B cell (primary cell): Measurements from ENCODE around the gene AMOTL1. TPM values are rescaled to one million over a fixed set of nuclear protein-coding genes. Genes with fewer than 3 reads are reported as not detected.

ENCODE experiments used
- ATAC-seq: fragments of 200-7000 bp; cut with Tn5 transposase; one replicate; pipeline ENCODE4 v1.10.0; 2021; ENCODE audit warnings: low read depth, mild to moderate bottlenecking, moderate number of reproducible peaks, moderate library complexity
- CTCF ChIA-PET: fragments of 350-600 bp; sonication (Branson Sonifier 250); formaldehyde crosslinking; loops from one replicate; lab custom pipeline; 2021; ENCODE audit warnings: antibody characterized with exemption, inconsistent platforms; lab: Charles Lee
- POLR2A ChIA-PET: fragments of 350-600 bp; sonication (Branson Sonifier 250); formaldehyde crosslinking; loops from one replicate; lab custom pipeline; 2021; ENCODE audit warnings: antibody characterized with exemption; lab: Charles Lee
- DNase-seq: peaks from one replicate; pipeline ENCODE4 v3.0.0; 2013
- H2AFZ ChIP-seq: 2 replicates; pipeline ENCODE4 v1.6.1; 2012; ENCODE audit warnings: mild to moderate bottlenecking, low read depth, low read length; ENCODE audit not compliant: insufficient read depth, poor library complexity, severe bottlenecking
- H3K27ac ChIP-seq, 2 donors: 1 replicate in 1 of 2; 2 replicates in 1 of 2; pipeline ENCODE4 v1.5.1; 2012 to 2013; ENCODE audit warnings: low read length in 2 of 2, mild to moderate bottlenecking in 2 of 2, moderate library complexity in 1 of 2
- H3K27me3 ChIP-seq, 4 experiments: fragments of 200-600 bp in 1 of 4; sonication (generic) in 1 of 4; replicated peaks in 1 of 4; 1 replicate in 2 of 4; 2 replicates in 2 of 4; pipeline versions ENCODE4 v1.6.1 to v1.7.0; 2013 to 2016; ENCODE audit warnings: low read length in 3 of 4, mild to moderate bottlenecking in 2 of 4, mixed read lengths in 1 of 4, moderate library complexity in 1 of 4; ENCODE audit not compliant: insufficient read depth in 4 of 4, control insufficient read depth in 3 of 4; ENCODE audit errors: control extremely low read depth in 1 of 4
- H3K36me3 ChIP-seq, 2 experiments: replicated peaks in 1 of 2; 1 replicate in 1 of 2; 2 replicates in 1 of 2; pipeline versions ENCODE4 v1.6.1 to v1.7.1; 2013; ENCODE audit warnings: low read length in 1 of 2; ENCODE audit not compliant: insufficient read depth in 2 of 2, control insufficient read depth in 1 of 2; ENCODE audit errors: control extremely low read depth in 1 of 2, extremely low read depth in 1 of 2
- H3K4me1 ChIP-seq, 2 donors: fragments of 200-600 bp in 1 of 2; sonication (generic) in 1 of 2; 1 replicate in 1 of 2; 2 replicates in 1 of 2; pipeline versions ENCODE4 v1.5.1 to v1.6.1; 2013 to 2017; ENCODE audit warnings: low read length in 2 of 2; ENCODE audit not compliant: control insufficient read depth in 2 of 2, insufficient read depth in 2 of 2
- H3K4me2 ChIP-seq: replicated peaks from 2 replicates; pipeline ENCODE3; 2012; ENCODE audit warnings: mild to moderate bottlenecking, low read depth, low read length; ENCODE audit not compliant: poor library complexity, severe bottlenecking
- H3K4me3 ChIP-seq, 5 experiments: fragments of 200-600 bp in 1 of 5; sonication (generic) in 1 of 5; 1 replicate in 3 of 5; 2 replicates in 2 of 5; pipeline versions ENCODE4 v1.5.1 to v1.7.0; 2011 to 2016; ENCODE audit warnings: low read length in 4 of 5, mild to moderate bottlenecking in 4 of 5, low read depth in 2 of 5, control low read depth in 1 of 5, moderate library complexity in 1 of 5; ENCODE audit not compliant: insufficient read depth in 1 of 5; ENCODE audit errors: control extremely low read depth in 1 of 5, extremely low read depth in 1 of 5
- H3K79me2 ChIP-seq: fragments of 200-600 bp; sonication (generic); one replicate; pipeline ENCODE4 v1.6.0; 2016; ENCODE audit warnings: low read length; ENCODE audit not compliant: control insufficient read depth, insufficient read depth
- H3K9ac ChIP-seq: fragments of 200-600 bp; sonication (generic); 2 replicates; pipeline ENCODE4 v1.6.1; 2017; ENCODE audit warnings: mild to moderate bottlenecking, low read length, moderate library complexity
- H3K9me3 ChIP-seq, 3 donors: one replicate each; pipeline versions ENCODE4 v1.6.1 to v1.7.1; 2013; ENCODE audit warnings: low read length in 2 of 3; ENCODE audit not compliant: control insufficient read depth in 2 of 3, insufficient read depth in 1 of 3; ENCODE audit errors: control extremely low read depth in 1 of 3
- H4K20me1 ChIP-seq: 2 replicates; pipeline ENCODE4 v1.6.0; 2012; ENCODE audit warnings: mild to moderate bottlenecking, low read length; ENCODE audit not compliant: insufficient read depth, control insufficient read depth, poor library complexity, severe bottlenecking
- H3K27ac Mint-ChIP-seq: one replicate; pipeline ENCODE4 v1.8.0; 2021; ENCODE audit warnings: mixed read lengths
- H3K27me3 Mint-ChIP-seq: one replicate; pipeline ENCODE4 v1.8.0; 2021; ENCODE audit warnings: mixed read lengths
- H3K4me1 Mint-ChIP-seq: one replicate; pipeline ENCODE4 v1.8.0; 2021; ENCODE audit warnings: mixed read lengths
- H3K4me3 Mint-ChIP-seq: one replicate; pipeline ENCODE4 v1.8.0; 2021; ENCODE audit warnings: mixed read lengths
- H3K9me3 Mint-ChIP-seq: one replicate; pipeline ENCODE4 v1.8.0; 2022; ENCODE audit warnings: mixed read lengths; ENCODE audit not compliant: insufficient read depth
- CTCF ChIP-seq: fragments of 200-600 bp; IDR thresholded peaks from one replicate; pipeline ENCODE4 v1.8.0; 2022; ENCODE audit warnings: antibody characterized with exemption, mild to moderate bottlenecking
- EZH2 ChIP-seq: IDR thresholded peaks from 2 replicates; pipeline ENCODE4 v1.6.1; 2012; ENCODE audit warnings: borderline replicate concordance, low read depth, mild to moderate bottlenecking, moderate library complexity, low read length; ENCODE audit not compliant: insufficient read depth, poor library complexity, severe bottlenecking
- WGBS: methylation state at CpG from one replicate; pipeline ENCODE4 v1.1.5; 2013; ENCODE audit warnings: missing lambda C conversion rate; ENCODE audit not compliant: insufficient coverage; 5-methylcytosine and 5-hydroxymethylcytosine counted together
- intact Hi-C: fragments of 100-400 bp; cut with micrococcal nuclease; formaldehyde crosslinking; loops from one replicate; pipeline ENCODE4 v1.10.0; 2022
- polyA plus RNA-seq: library from polyadenylated mRNA; depleted of rRNA; stranded (reverse); fragments of >200 nt; gene quantifications from 2 replicates; pipeline ENCODE4 v1.2.3, GENCODE V29; 2012
- total RNA-seq, 2 donors: library from RNA; stranded (reverse); fragments of 120-200 nt in 1 of 2; gene quantifications; 1 replicate in 1 of 2; 2 replicates in 1 of 2; pipeline versions ENCODE4 v1.2.3 to v1.2.4, GENCODE V29; 2013 to 2022

AMOTL1 gene
- total and polyA plus RNA-seq, 2 donors (not counting 1 experiment from before 2014, with no cell fraction given): 0.04 to 0.30 TPM

GRCh38 chr11:94814272-94814976 is 46.3 kb downstream of the AMOTL1 start:
- Histone ChIP-seq H3K9ac (no peak overlapping the region), H3K9me3 (no peaks in the 10 kb centered on the region), H3K4me2 (no peak overlapping the region), H3K4me3 (no peak overlapping the region), H3K4me1 (no peaks in the 10 kb centered on the region), H3K27me3 (no peaks in the 10 kb centered on the region), H3K79me2 (no peaks in the 10 kb centered on the region), H2AFZ (no peak overlapping the region), H3K27ac (no peak overlapping the region), H3K36me3 (peaks cover 0 to 2% of the 10 kb centered on the region in 2 experiments), H4K20me1 (no peaks in the 10 kb centered on the region)
- H3K27ac Mint-ChIP-seq: no peak overlapping the region
- DNase-seq: no peak
- intact Hi-C loops: no loop called here
- 100% methylated on average over 1 of the region's 7 CpGs for WGBS
- no peaks in the 10 kb centered on the region for H3K27me3 Mint-ChIP-seq
- H3K4me3 Mint-ChIP-seq: no peak overlapping the region
- TF ChIP-seq CTCF (no peak), EZH2 (no peak)
- no peak for ATAC-seq
- H3K4me1 Mint-ChIP-seq: no peaks in the 10 kb centered on the region
- CTCF ChIA-PET: no interaction called here
- H3K9me3 Mint-ChIP-seq: peaks cover 7% of the 10 kb centered on the region
- POLR2A ChIA-PET: no interaction called here

GRCh38 chr11:94815705-94816344 is 47.7 kb downstream of the AMOTL1 start:
- H3K9me3 Mint-ChIP-seq: peaks cover 7% of the 10 kb centered on the region
- no peaks in the 10 kb centered on the region for H3K27me3 ChIP-seq
- intact Hi-C loops: no loop called here
- ChIA-PET CTCF (no interaction called here), POLR2A (no interaction called here)
- H3K4me1 Mint-ChIP-seq: no peaks in the 10 kb centered on the region
- TF ChIP-seq EZH2: no peak
- no peak for TF ChIP-seq CTCF
- H4K20me1 ChIP-seq: no peaks in the 10 kb centered on the region
- no peak overlapping the region for H3K27ac ChIP-seq
- no peak overlapping the region for H3K27ac Mint-ChIP-seq
- H3K4me2 ChIP-seq: no peak overlapping the region
- no peak overlapping the region for H3K4me3 ChIP-seq
- H3K36me3 ChIP-seq: peaks cover 0 to 2% of the 10 kb centered on the region in 2 experiments
- H3K27me3 Mint-ChIP-seq: no peaks in the 10 kb centered on the region
- H3K4me1 ChIP-seq: no peaks in the 10 kb centered on the region
- DNase-seq (no peak), ATAC-seq (no peak)
- no peaks in the 10 kb centered on the region for H3K79me2 ChIP-seq
- no peak overlapping the region for H3K9ac ChIP-seq
- 100% methylated on average over 3 of the region's 4 CpGs for WGBS
- no peaks in the 10 kb centered on the region for H3K9me3 ChIP-seq
- no peak overlapping the region for H2AFZ ChIP-seq
- H3K4me3 Mint-ChIP-seq: no peak overlapping the region
